NAMALWA (cell line): Measurements from ENCODE around the gene SEL1L2.

Experiments
- DNase-seq: peaks from one replicate; pipeline ENCODE4 v3.0.0-alpha.2; 2015; ENCODE audit warnings: low spot score

Gene SEL1L2

GRCh38 chr20:13813910-13814309 is 176.5 kb downstream of the SEL1L2 start:
- no peak for DNase-seq

DNA sequence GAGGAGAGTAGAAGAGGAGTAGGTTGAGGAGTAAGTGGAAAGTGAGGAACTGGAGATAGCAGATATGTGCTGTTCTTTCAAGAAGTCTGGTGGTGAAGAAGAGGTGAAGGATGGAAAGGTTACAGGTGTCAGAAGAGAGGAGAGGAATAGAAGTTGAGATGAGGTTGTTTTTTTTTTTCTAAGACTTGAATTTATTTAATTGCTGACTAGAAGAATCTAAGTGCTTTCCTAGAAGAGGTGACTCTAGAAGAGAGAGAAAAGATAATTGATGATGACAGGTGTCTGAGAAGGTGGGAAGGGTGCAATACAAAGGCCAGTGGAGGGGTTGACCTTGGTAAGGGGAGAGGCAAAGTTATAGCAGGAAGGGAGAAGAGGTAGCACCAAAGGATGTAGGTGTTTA is 180.0 kb downstream of the SEL1L2 start:
- DNase-seq, result no peak

DNA sequence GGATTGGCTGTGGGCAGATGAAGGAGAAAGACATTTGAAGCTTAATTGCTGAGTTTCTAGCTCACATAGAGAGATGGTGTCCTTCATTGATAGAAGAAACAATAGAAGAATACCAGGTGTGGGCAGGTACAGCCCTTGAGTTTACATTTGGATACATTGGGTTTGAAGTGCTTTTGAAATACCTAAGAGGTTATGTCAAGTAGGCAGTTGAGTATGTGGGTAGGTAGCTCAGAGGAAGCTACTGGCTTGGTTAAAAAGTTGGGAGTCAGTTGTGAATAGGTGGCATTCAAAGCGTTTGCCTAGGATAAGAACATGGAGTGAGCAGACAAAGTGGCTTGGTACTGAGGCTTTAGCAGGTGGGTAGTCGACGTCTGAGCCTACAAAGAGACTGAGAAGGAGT is 180.6 kb downstream of the SEL1L2 start:
- DNase-seq, result no peak

GRCh38 chr20:13809373-13809772 is 181.0 kb downstream of the SEL1L2 start:
- no peak for DNase-seq

DNA sequence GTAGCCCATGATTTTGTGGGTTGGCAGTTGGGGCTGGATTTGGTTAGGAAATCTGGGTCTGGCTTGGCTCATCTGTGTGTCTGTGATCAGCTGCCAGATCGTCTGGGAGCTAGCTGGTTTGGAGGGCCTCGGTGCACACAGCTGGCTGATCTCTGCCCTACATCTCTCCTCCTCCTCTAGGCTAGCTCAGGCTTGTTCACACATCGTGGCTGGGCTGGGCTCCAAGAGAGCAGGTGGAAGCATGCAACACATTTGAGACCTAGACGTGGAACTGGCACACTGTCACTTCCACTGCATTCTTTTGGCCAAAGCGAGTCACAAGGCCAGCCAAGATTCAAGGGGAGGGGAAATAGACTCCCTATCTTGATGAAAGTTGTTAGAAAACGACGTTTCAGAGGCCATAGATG is 189.7 kb downstream of the SEL1L2 start:
- no peak for DNase-seq

- DNase-seq, result no peak
Measured at GRCh38 chr20:13799974-13800373, 190.4 kb downstream of the SEL1L2 start.
